ENCODE measurements around the gene EDIL3.

GRCh38 chr5:84285641-84286637, 98.7 kb downstream of the EDIL3 start:
- TF ChIP-seq CTCF (IDR thresholded peaks at IDR 0.05) (no peak), POLR2A (IDR thresholded peaks at IDR 0.05) (no peak)

Data from lower leg skin (tissue), 3 donors.